HCT116 (cell line): ENCODE measurements around the gene FAM24B. TPM values are rescaled to one million over a fixed set of nuclear protein-coding genes. Genes with fewer than 3 reads are reported as not detected.

Source experiments
- ATAC-seq: fragments of 200-7000 bp; cut with Tn5 transposase; 2 replicates; pipeline ENCODE4 v1.9.1; 2020; ENCODE audit warnings: mild to moderate bottlenecking, moderate library complexity
- BruUV-seq: library from RNA; stranded (reverse); fragments of 400-500 nt; replicated peaks from 2 replicates; lab custom pipeline; 2021; lab: Mats Ljungman, UMichigan
- CTCF ChIA-PET: fragments of 300-600 bp; sonication (Branson Sonifier 250); formaldehyde crosslinking; loops from one replicate; lab custom pipeline; 2021; ENCODE audit warnings: antibody characterized with exemption; lab: Charles Lee
- POLR2A ChIA-PET: fragments of 300-600, 350-600 bp; sonication (Branson Sonifier 250); formaldehyde crosslinking; loops from one replicate; lab custom pipeline; 2021; ENCODE audit warnings: antibody characterized with exemption; lab: Charles Lee
- RAD21 ChIA-PET, 2 experiments: fragments of 300-600 bp; sonication (Branson Sonifier 250); formaldehyde crosslinking; loops; one replicate each; lab custom pipeline; 2023; ENCODE audit warnings: low total read pairs in 2 of 2; ENCODE audit not compliant: uncharacterized antibody in 2 of 2, unreplicated experiment in 2 of 2, low non-redundant PET in 1 of 2; lab: Charles Lee
- DNase-seq: peaks from one replicate; pipeline ENCODE4 v3.0.0-alpha.2; 2010; ENCODE audit warnings: low read depth, low spot score
- H2AFZ ChIP-seq: fragments of 200-600 bp; shearing (Covaris generic), sonication (generic); 2 replicates; pipeline ENCODE4 v1.6.1; 2017; ENCODE audit warnings: low read depth, mixed run types, mixed read lengths, antibody characterized with exemption, low read length; ENCODE audit not compliant: poor library complexity, severe bottlenecking
- H3K27ac ChIP-seq: 2 replicates; pipeline ENCODE4 v1.5.1; 2012; ENCODE audit warnings: low read depth, low read length
- H3K27me3 ChIP-seq: fragments of 200-600 bp; sonication (generic); 2 replicates; pipeline ENCODE4 v1.6.1; 2016; ENCODE audit warnings: mixed run types, low read length, mixed read lengths; ENCODE audit not compliant: insufficient read depth
- H3K36me3 ChIP-seq, 2 experiments: fragments of 200-500 bp in 1 of 2; fragments of 200-600 bp in 1 of 2; sonication (Bioruptor generic) in 1 of 2; sonication (generic) in 1 of 2; 2 replicates each; pipeline versions ENCODE4 v1.5.1 to v1.6.1; 2014 to 2016; ENCODE audit warnings: low read length in 2 of 2, inconsistent platforms in 1 of 2, mixed read lengths in 1 of 2, mixed run types in 1 of 2; ENCODE audit not compliant: insufficient read depth in 2 of 2, control insufficient read depth in 1 of 2
- H3K4me1 ChIP-seq, 2 experiments: fragments of 200-600 bp in 1 of 2; sonication (generic) in 1 of 2; 2 replicates each; pipeline versions ENCODE4 v1.5.1 to v1.6.1; 2012 to 2017; ENCODE audit warnings: low read length in 2 of 2, inconsistent platforms in 1 of 2, mild to moderate bottlenecking in 1 of 2, mixed read lengths in 1 of 2, mixed run types in 1 of 2, moderate library complexity in 1 of 2; ENCODE audit not compliant: insufficient read depth in 2 of 2, control insufficient read depth in 1 of 2
- H3K4me2 ChIP-seq: fragments of 200-600 bp; sonication (generic); 2 replicates; pipeline ENCODE4 v1.6.1; 2017; ENCODE audit warnings: mixed run types, low read length, mixed read lengths
- H3K4me3 ChIP-seq, 2 experiments: fragments of 200-600 bp in 1 of 2; sonication (generic) in 1 of 2; replicated peaks in 1 of 2; 2 replicates each; pipeline ENCODE4 v1.5.1; 2011 to 2016; ENCODE audit warnings: low read length in 2 of 2, control low read depth in 1 of 2, low read depth in 1 of 2, mild to moderate bottlenecking in 1 of 2, mixed read lengths in 1 of 2, mixed run types in 1 of 2
- H3K79me2 ChIP-seq: fragments of 200-600 bp; sonication (generic); 2 replicates; pipeline ENCODE4 v1.6.1; 2017; ENCODE audit warnings: mild to moderate bottlenecking, mixed run types, low read length, moderate library complexity, mixed read lengths; ENCODE audit not compliant: insufficient read depth
- H3K9ac ChIP-seq: fragments of 200-600 bp; sonication (generic); 2 replicates; pipeline ENCODE4 v1.6.1; 2016; ENCODE audit warnings: low read length, mixed read lengths
- H3K9me2 ChIP-seq: fragments of 200-600 bp; sonication (generic), shearing (Covaris generic); 2 replicates; pipeline ENCODE4 v1.6.1; 2017; ENCODE audit warnings: mixed run types, mild to moderate bottlenecking, moderate library complexity; ENCODE audit not compliant: insufficient read depth
- H3K9me3 ChIP-seq, 2 experiments: fragments of 200-500 bp in 1 of 2; fragments of 200-600 bp in 1 of 2; sonication (Bioruptor generic) in 1 of 2; sonication (generic) in 1 of 2; 2 replicates each; pipeline ENCODE4 v1.6.1; 2014 to 2017; ENCODE audit warnings: low read length in 2 of 2, mixed read lengths in 2 of 2, inconsistent platforms in 1 of 2, low read depth in 1 of 2, mild to moderate bottlenecking in 1 of 2, mixed run types in 1 of 2, moderate library complexity in 1 of 2; ENCODE audit not compliant: control insufficient read depth in 1 of 2, insufficient read depth in 1 of 2
- H4K20me1 ChIP-seq: fragments of 200-600 bp; sonication (generic), shearing (Covaris generic); 2 replicates; pipeline ENCODE4 v1.6.1; 2017; ENCODE audit warnings: mixed run types, mild to moderate bottlenecking, moderate library complexity; ENCODE audit not compliant: insufficient read depth
- CEBPB ChIP-seq: IDR thresholded peaks from 2 replicates; pipeline ENCODE4 v1.6.1; 2012; ENCODE audit warnings: low read depth
- EGR1 ChIP-seq: IDR thresholded peaks from 2 replicates; pipeline ENCODE4 v1.6.1; 2012; ENCODE audit warnings: low read depth
- ELF1 ChIP-seq: IDR thresholded peaks from 2 replicates; pipeline ENCODE4 v1.6.1; 2012; ENCODE audit warnings: low read depth, borderline replicate concordance
- EZH2 ChIP-seq: fragments of 200-600 bp; sonication (generic); IDR thresholded peaks from 2 replicates; pipeline ENCODE4 v1.6.1; 2017; ENCODE audit warnings: antibody characterized with exemption, mixed run types
- FOSL1 ChIP-seq: IDR thresholded peaks from 2 replicates; pipeline ENCODE4 v1.6.1; 2012; ENCODE audit warnings: low read depth
- JUND ChIP-seq: IDR thresholded peaks from 2 replicates; pipeline ENCODE4 v1.6.1; 2012
- MAX ChIP-seq: IDR thresholded peaks from 2 replicates; pipeline ENCODE4 v1.6.1; 2012
- POLR2A ChIP-seq: IDR thresholded peaks from 2 replicates; pipeline ENCODE4 v1.7.0; 2011; ENCODE audit warnings: borderline replicate concordance; ENCODE audit not compliant: insufficient read depth, insufficient read length; ENCODE audit errors: extremely low read depth
- SIN3A ChIP-seq: IDR thresholded peaks from 2 replicates; pipeline ENCODE4 v1.6.1; 2012; ENCODE audit warnings: low read depth
- SRF ChIP-seq: IDR thresholded peaks from 2 replicates; pipeline ENCODE4 v1.6.1; 2012; ENCODE audit warnings: low read depth
- ZNF274 ChIP-seq: fragments of 200-500 bp; sonication (Bioruptor generic); IDR thresholded peaks from 2 replicates; pipeline ENCODE4 v1.6.1; 2014; ENCODE audit warnings: mild to moderate bottlenecking, low read depth, low read length, inconsistent platforms
- intact Hi-C: fragments of 100-400 bp; cut with micrococcal nuclease; formaldehyde crosslinking; loops from 2 replicates; pipeline ENCODE4 v1.10.0; 2022
- total RNA-seq: library from RNA; stranded (reverse); gene quantifications from one replicate; pipeline ENCODE4 v1.2.1, GENCODE V29; 2021; ENCODE audit not compliant: unreplicated experiment
- TF ChIP-seq, protein P1 (sequence below): IDR thresholded peaks from 2 replicates; pipeline ENCODE4 v1.6.1; 2012; ENCODE audit warnings: low read depth
- TF ChIP-seq, protein P2 (sequence below), 3 experiments: fragments of 200-600 bp in 1 of 3; sonication (generic) in 1 of 3; IDR thresholded peaks in 2 of 3; conservative IDR thresholded peaks in 1 of 3; 2 replicates each; pipeline ENCODE4 v1.5.1; 2012 to 2017; ENCODE audit warnings: low read depth in 2 of 3, low read length in 2 of 3, antibody characterized with exemption in 1 of 3, borderline replicate concordance in 1 of 3, control low read depth in 1 of 3, mild to moderate bottlenecking in 1 of 3, mixed read lengths in 1 of 3, mixed run types in 1 of 3, moderate library complexity in 1 of 3; ENCODE audit not compliant: insufficient read depth in 1 of 3

The FAM24B gene
- total RNA-seq, 1 experiment from 2014 or later, result 6.8 TPM

- intact Hi-C loops, result no loop called here
- RAD21 ChIA-PET, result no interaction called here
- no peaks in the 10 kb centered on the region for H3K79me2 ChIP-seq
Measured at GRCh38 chr10:122812751-122813150, 66.6 kb downstream of the FAM24B start.

More at GRCh38 chr10:122812751-122813150, 66.6 kb downstream of the FAM24B start:
- Histone ChIP-seq H2AFZ (no peak overlapping the region), H3K9me3 (no peaks in the 10 kb centered on the region)
- CTCF ChIA-PET, result no interaction called here
- TF ChIP-seq SIN3A (no peak), EZH2 (no peak), ZNF274 (no peak), EGR1 (no peak), ELF1 (no peak), FOSL1 (no peak), JUND (no peak), POLR2A (no peak), MAX (no peak), CEBPB (no peak), SRF (no peak)
- TF ChIP-seq, protein P1, sequence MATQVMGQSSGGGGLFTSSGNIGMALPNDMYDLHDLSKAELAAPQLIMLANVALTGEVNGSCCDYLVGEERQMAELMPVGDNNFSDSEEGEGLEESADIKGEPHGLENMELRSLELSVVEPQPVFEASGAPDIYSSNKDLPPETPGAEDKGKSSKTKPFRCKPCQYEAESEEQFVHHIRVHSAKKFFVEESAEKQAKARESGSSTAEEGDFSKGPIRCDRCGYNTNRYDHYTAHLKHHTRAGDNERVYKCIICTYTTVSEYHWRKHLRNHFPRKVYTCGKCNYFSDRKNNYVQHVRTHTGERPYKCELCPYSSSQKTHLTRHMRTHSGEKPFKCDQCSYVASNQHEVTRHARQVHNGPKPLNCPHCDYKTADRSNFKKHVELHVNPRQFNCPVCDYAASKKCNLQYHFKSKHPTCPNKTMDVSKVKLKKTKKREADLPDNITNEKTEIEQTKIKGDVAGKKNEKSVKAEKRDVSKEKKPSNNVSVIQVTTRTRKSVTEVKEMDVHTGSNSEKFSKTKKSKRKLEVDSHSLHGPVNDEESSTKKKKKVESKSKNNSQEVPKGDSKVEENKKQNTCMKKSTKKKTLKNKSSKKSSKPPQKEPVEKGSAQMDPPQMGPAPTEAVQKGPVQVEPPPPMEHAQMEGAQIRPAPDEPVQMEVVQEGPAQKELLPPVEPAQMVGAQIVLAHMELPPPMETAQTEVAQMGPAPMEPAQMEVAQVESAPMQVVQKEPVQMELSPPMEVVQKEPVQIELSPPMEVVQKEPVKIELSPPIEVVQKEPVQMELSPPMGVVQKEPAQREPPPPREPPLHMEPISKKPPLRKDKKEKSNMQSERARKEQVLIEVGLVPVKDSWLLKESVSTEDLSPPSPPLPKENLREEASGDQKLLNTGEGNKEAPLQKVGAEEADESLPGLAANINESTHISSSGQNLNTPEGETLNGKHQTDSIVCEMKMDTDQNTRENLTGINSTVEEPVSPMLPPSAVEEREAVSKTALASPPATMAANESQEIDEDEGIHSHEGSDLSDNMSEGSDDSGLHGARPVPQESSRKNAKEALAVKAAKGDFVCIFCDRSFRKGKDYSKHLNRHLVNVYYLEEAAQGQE, result no peak
- TF ChIP-seq, protein P2, sequence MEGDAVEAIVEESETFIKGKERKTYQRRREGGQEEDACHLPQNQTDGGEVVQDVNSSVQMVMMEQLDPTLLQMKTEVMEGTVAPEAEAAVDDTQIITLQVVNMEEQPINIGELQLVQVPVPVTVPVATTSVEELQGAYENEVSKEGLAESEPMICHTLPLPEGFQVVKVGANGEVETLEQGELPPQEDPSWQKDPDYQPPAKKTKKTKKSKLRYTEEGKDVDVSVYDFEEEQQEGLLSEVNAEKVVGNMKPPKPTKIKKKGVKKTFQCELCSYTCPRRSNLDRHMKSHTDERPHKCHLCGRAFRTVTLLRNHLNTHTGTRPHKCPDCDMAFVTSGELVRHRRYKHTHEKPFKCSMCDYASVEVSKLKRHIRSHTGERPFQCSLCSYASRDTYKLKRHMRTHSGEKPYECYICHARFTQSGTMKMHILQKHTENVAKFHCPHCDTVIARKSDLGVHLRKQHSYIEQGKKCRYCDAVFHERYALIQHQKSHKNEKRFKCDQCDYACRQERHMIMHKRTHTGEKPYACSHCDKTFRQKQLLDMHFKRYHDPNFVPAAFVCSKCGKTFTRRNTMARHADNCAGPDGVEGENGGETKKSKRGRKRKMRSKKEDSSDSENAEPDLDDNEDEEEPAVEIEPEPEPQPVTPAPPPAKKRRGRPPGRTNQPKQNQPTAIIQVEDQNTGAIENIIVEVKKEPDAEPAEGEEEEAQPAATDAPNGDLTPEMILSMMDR (IDR thresholded peaks at IDR 0.05 in 2 of 3, conservative IDR thresholded peaks at IDR 0.05 in 1 of 3; ENCODE audit: borderline replicate concordance in 1 of 3, insufficient read depth in 1 of 3, low read depth in 2 of 3, low read length in 2 of 3), result no peak
- TF ChIP-seq, all 23 proteins: peak for 0
- POLR2A ChIA-PET, result no interaction called here
- Histone ChIP-seq H3K4me1 (no peaks in the 10 kb centered on the region), H3K9me2 (no peaks in the 10 kb centered on the region), H3K36me3 (no peaks in the 10 kb centered on the region), H3K4me3 (no peak overlapping the region), H3K4me2 (no peak overlapping the region), H3K27me3 (peaks cover 52% of the 10 kb centered on the region), H3K27ac (no peak overlapping the region), H3K9ac (no peak overlapping the region), H4K20me1 (no peaks in the 10 kb centered on the region)
- no TSS peak for BruUV-seq
- no peak for DNase-seq
- no peak for ATAC-seq
